ENCODE results near the gene PDCD11. TPM values are rescaled to one million over a fixed set of nuclear protein-coding genes. Genes with fewer than 3 reads are reported as not detected.

Gene PDCD11
- total and polyA plus RNA-seq, 2 of the 8 experiments (the other 6 are each of a cell fraction or from before 2014, with no cell fraction given), result 18.1 to 79.1 TPM

DNA sequence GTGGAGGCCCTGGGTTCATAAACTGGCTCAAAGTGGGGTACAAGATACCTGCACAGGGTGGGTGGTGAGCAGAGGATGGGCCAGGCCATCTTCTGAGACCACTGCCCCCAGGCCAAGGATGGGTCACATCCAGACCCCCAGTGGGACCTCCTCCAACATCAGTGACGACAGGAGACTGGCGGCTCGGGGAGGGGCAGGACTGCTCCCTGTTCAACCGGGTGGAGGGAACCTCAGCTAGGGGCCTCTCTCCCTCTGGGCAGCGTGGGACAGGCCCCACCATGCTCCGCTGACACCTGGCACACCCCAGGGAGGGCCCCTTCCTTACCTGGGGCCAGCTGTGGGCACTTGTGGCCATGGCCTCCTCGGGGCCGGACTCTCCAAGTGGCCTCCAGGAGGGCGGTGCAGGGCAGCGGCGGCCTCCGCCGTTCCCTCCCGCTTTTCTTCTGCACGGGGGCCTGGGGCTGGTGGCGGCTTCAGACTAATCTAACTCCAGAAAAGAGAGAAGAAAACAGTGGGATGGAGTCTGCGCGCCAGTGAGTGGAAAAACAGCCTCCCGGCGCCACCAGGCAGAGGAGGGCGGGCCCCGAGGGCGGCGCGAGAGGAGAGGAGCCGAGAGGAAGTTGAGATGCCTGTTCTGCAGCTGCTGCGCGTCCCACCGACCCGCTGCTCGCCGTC is 55.5 kb downstream of the PDCD11 start, which contains the start of gene CALHM2:
CALHM2 (minus strand) TSS at position 540 of the 675 bp plus-strand sequence. CDS start 2,429 bp downstream, outside the sequence.
- Histone ChIP-seq H3K23me2 (ENCODE audit: low read depth, low read length) (peaks cover 3% of the 10 kb centered on the region; the same call in 1 of the 2 replicates), H3K36me3 (ENCODE audit: control insufficient read depth in 2 of 4, insufficient read depth in 4 of 4, low read length in 3 of 4) (peaks cover 0 to 7% (median 5%) of the 10 kb centered on the region in 4 experiments; a peak in 3 of 8 replicates), H3K27me3 (replicated peaks in 1 of 4; ENCODE audit: control insufficient read depth in 3 of 4, extremely low read depth in 1 of 4, insufficient read depth in 3 of 4, low read length in 3 of 4) (no peaks in the 10 kb centered on the region; a peak in 2 of 7 replicates), H3K4me2 (ENCODE audit: insufficient read depth in 1 of 2, low read depth in 2 of 2, low read length in 2 of 2) (peak within 1 kb of the TSS; percentile 35 to 87), H4K91ac (replicated peaks; ENCODE audit: insufficient read length, low read length) (peak within 1 kb of the TSS; percentile 50), H3K9me3 (ENCODE audit: insufficient read depth in 2 of 2, low read depth in 1 of 2, low read length in 1 of 2) (no peaks in the 10 kb centered on the region), H3K27ac (ENCODE audit: low read depth, low read length) (no peak within 1 kb of the TSS), H2BK20ac (ENCODE audit: low read length) (no peak within 1 kb of the TSS), H3K9ac (replicated peaks in 1 of 4; ENCODE audit: extremely low read depth in 1 of 4, low read depth in 3 of 4, low read length in 3 of 4) (no peak within 1 kb of the TSS; a peak in 2 of 7 replicates), H3K23ac (ENCODE audit: insufficient read length) (no peak within 1 kb of the TSS), H3K4ac (replicated peaks; ENCODE audit: insufficient read length, low read depth, low read length) (no peak within 1 kb of the TSS), H2BK12ac (ENCODE audit: low read depth, low read length) (no peak within 1 kb of the TSS), H2AK5ac (ENCODE audit: low read depth, low read length) (no peak within 1 kb of the TSS), H3K18ac (ENCODE audit: extremely low read depth, low read length) (peak within 1 kb of the TSS; percentile 32; the same call in 1 of the 2 replicates), H4K20me1 (replicated peaks in 1 of 2; ENCODE audit: control insufficient read depth in 1 of 2, insufficient read depth in 2 of 2, low read length in 2 of 2) (peaks cover 3 to 5% of the 10 kb centered on the region in 2 experiments), H4K8ac (ENCODE audit: extremely low read depth, insufficient read depth, low read length) (peak within 1 kb of the TSS; percentile 84), H3K79me1 (ENCODE audit: low read depth, low read length) (no peaks in the 10 kb centered on the region), H2BK15ac (ENCODE audit: low read length) (0 out of 2 replicates have a peak within 1 kb of the TSS, but pooled peaks have one; percentile 72), H3K4me1 (replicated peaks in 1 of 4; ENCODE audit: control insufficient read depth in 3 of 4, insufficient read depth in 4 of 4, low read length in 3 of 4) (peaks cover 0 to 15% (median 4%) of the 10 kb centered on the region in 4 experiments; a peak in 5 of 7 replicates), H4K5ac (ENCODE audit: insufficient read length, low read depth, low read length) (no peak within 1 kb of the TSS), H2BK5ac (ENCODE audit: low read depth, low read length) (no peak within 1 kb of the TSS), H3K79me2 (ENCODE audit: control insufficient read depth in 1 of 2, insufficient read depth in 2 of 2, low read length in 2 of 2) (no peaks in the 10 kb centered on the region), H2BK120ac (replicated peaks; ENCODE audit: low read depth, low read length) (no peak within 1 kb of the TSS), H3K56ac (replicated peaks; ENCODE audit: insufficient read length, low read depth, low read length) (no peak within 1 kb of the TSS), H3K4me3 (ENCODE audit: extremely low read depth in 1 of 4, insufficient read depth in 2 of 4, low read depth in 3 of 4, low read length in 4 of 4) (peak within 1 kb of the TSS; percentile 5 to 61 (median 44); a peak in 7 of 8 replicates), H3K14ac (ENCODE audit: insufficient read length) (no peak within 1 kb of the TSS), H2AFZ (ENCODE audit: low read length) (no peak within 1 kb of the TSS)
- no peak for FAIRE-seq
- ChIA-PET CTCF (ENCODE audit: partially characterized antibody) (interaction anchor here (0.6 to 5.8 kb wide), 13 partner anchors 10 to 113 kb away, joined by 3 to 47 read pairs (median 4); partner anchors contain the start of gene CALHM3), POLR2A (ENCODE audit: partially characterized antibody) (interaction anchor here (0.8 to 3.2 kb wide), 6 partner anchors 8 to 37 kb away, joined by 3 to 12 read pairs (median 4); no protein-coding TSS in a partner anchor)
- DNase-seq (ENCODE audit: low read depth in 1 of 2, low spot score in 2 of 2), result peak in 1 of 2 experiments; percentile 72
- 44% methylated on average over 22 of the region's 32 CpGs; no CpG with 5 or more reads in 1 of the 2 experiments for WGBS, 2 experiments (ENCODE audit: extremely low coverage in 1 of 2, insufficient coverage in 1 of 2, insufficient read length in 1 of 2, insufficient replicate concordance in 2 of 2, low coverage in 1 of 2, low lambda C conversion rate in 2 of 2, missing lambda C conversion rate in 1 of 2)
- TF ChIP-seq SRF (IDR thresholded peaks at IDR 0.05; ENCODE audit: low read depth, low read length) (no peak), SIN3A (conservative IDR thresholded peaks at IDR 0.05 in 1 of 2, IDR thresholded peaks at IDR 0.05 in 1 of 2; ENCODE audit: low read depth in 1 of 2, low read length in 2 of 2) (0 out of 4 replicates have a peak, but pooled peaks of 1 of the 2 experiments have one; percentile 35), RFX5 (IDR thresholded peaks at IDR 0.05; ENCODE audit: borderline replicate concordance, low read depth, low read length) (no peak), FOSL1 (IDR thresholded peaks at IDR 0.05; ENCODE audit: insufficient read depth, low read depth, low read length) (no peak), ASH2L (IDR thresholded peaks at IDR 0.05; ENCODE audit: low read length) (peak; percentile 44), TAF7 (optimal IDR thresholded peaks at IDR 0.05; ENCODE audit: borderline replicate concordance, low read depth, low read length) (no peak), JUN (IDR thresholded peaks at IDR 0.05; ENCODE audit: low read depth, low read length) (no peak), CBX8 (IDR thresholded peaks at IDR 0.05; ENCODE audit: borderline replicate concordance, low read depth, low read length) (no peak), CEBPB (IDR thresholded peaks at IDR 0.05; ENCODE audit: low read depth, low read length) (no peak), SIRT6 (IDR thresholded peaks at IDR 0.05; ENCODE audit: low read length) (no peak), EP300 (IDR thresholded peaks at IDR 0.05; ENCODE audit: borderline replicate concordance in 1 of 2, low read depth in 2 of 2, low read length in 2 of 2) (no peak), SP4 (IDR thresholded peaks at IDR 0.05; ENCODE audit: low read length) (no peak), POLR2A (IDR thresholded peaks at IDR 0.05; ENCODE audit: control extremely low read depth in 1 of 2, low read depth in 2 of 2, low read length in 2 of 2) (no peak)
